Type B pancreatic cell (in vitro differentiated cells): ENCODE results near the gene DAB1. TPM values are rescaled to one million over a fixed set of nuclear protein-coding genes. Genes with fewer than 3 reads are reported as not detected.

ENCODE experiments used
- DNase-seq: peaks from one replicate; pipeline ENCODE4 v3.0.0; 2021; ENCODE audit warnings: mixed read lengths; ENCODE audit not compliant: unreplicated experiment; ENCODE audit errors: extremely low spot score
- H3K27ac Mint-ChIP-seq: 2 replicates; pipeline ENCODE4 v1.8.0; 2021; ENCODE audit warnings: mild to moderate bottlenecking, mixed read lengths
- H3K27me3 Mint-ChIP-seq: 2 replicates; pipeline ENCODE4 v1.8.0; 2021; ENCODE audit warnings: mixed read lengths
- H3K36me3 Mint-ChIP-seq: 2 replicates; pipeline ENCODE4 v1.8.0; 2021; ENCODE audit warnings: mixed read lengths
- H3K4me1 Mint-ChIP-seq: one replicate; pipeline ENCODE4 v1.8.0; 2021; ENCODE audit warnings: mixed read lengths; ENCODE audit not compliant: unreplicated experiment
- H3K4me3 Mint-ChIP-seq: 2 replicates; pipeline ENCODE4 v1.8.0; 2021; ENCODE audit warnings: mild to moderate bottlenecking, mixed read lengths
- H3K9me3 Mint-ChIP-seq: 2 replicates; pipeline ENCODE4 v1.8.0; 2021; ENCODE audit warnings: mixed read lengths
- CTCF ChIP-seq: fragments of 200-600 bp; sonication (generic); conservative IDR thresholded peaks from 2 replicates; pipeline ENCODE4 v1.5.0; 2021; ENCODE audit warnings: antibody characterized with exemption, mild to moderate bottlenecking
- total RNA-seq: library from RNA; stranded (reverse); gene quantifications from 2 replicates; pipeline ENCODE4 v1.2.1, GENCODE V29; 2021; ENCODE audit warnings: low replicate concordance

Gene DAB1
- total RNA-seq, 1 donor from 2014 or later, result 7.3 TPM

DNA sequence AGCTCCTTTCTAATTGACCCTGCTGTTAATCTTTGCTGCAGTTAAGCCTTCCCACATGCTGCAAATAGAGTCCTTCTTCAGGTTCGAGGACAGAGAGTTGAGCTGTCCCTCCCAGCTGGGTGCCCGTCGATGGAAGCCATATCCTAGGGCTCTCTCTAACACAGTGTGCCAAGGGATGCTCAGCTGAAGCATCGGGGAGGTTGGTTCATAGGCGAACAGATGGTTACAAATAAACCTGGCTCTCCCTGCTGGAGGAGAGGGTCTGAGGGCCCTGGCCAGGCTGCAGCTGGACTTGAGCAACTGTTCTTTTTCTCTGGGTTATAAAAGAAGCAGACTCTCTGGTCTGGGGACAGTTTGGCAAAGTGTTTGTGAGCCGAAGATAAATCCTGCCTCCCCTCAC, 337.7 kb downstream of the DAB1 start:
- TF ChIP-seq CTCF, result no peak
- Mint-ChIP-seq H3K4me3 (no peak overlapping the region), H3K27me3 (peaks cover 8% of the 10 kb centered on the region), H3K9me3 (no peaks in the 10 kb centered on the region), H3K27ac (no peak overlapping the region), H3K36me3 (no peaks in the 10 kb centered on the region), H3K4me1 (peaks cover 7% of the 10 kb centered on the region)
- DNase-seq, result no peak

GRCh38 chr1:57084701-57085100, 339.2 kb downstream of the DAB1 start:
- peaks cover 7% of the 10 kb centered on the region for H3K4me1 Mint-ChIP-seq
- no peaks in the 10 kb centered on the region for H3K36me3 Mint-ChIP-seq
- H3K27ac Mint-ChIP-seq, result no peak overlapping the region
- no peak for TF ChIP-seq CTCF
- H3K9me3 Mint-ChIP-seq, result no peaks in the 10 kb centered on the region
- peaks cover 8% of the 10 kb centered on the region for H3K27me3 Mint-ChIP-seq
- DNase-seq, result no peak
- H3K4me3 Mint-ChIP-seq, result no peak overlapping the region

GRCh38 chr1:57082711-57083439, 341.0 kb downstream of the DAB1 start:
- Mint-ChIP-seq H3K9me3 (no peaks in the 10 kb centered on the region), H3K27ac (no peak overlapping the region), H3K27me3 (peaks cover 8% of the 10 kb centered on the region), H3K4me1 (peaks cover 4% of the 10 kb centered on the region), H3K4me3 (no peak overlapping the region), H3K36me3 (no peaks in the 10 kb centered on the region)
- no peak for TF ChIP-seq CTCF
- no peak for DNase-seq

DNA sequence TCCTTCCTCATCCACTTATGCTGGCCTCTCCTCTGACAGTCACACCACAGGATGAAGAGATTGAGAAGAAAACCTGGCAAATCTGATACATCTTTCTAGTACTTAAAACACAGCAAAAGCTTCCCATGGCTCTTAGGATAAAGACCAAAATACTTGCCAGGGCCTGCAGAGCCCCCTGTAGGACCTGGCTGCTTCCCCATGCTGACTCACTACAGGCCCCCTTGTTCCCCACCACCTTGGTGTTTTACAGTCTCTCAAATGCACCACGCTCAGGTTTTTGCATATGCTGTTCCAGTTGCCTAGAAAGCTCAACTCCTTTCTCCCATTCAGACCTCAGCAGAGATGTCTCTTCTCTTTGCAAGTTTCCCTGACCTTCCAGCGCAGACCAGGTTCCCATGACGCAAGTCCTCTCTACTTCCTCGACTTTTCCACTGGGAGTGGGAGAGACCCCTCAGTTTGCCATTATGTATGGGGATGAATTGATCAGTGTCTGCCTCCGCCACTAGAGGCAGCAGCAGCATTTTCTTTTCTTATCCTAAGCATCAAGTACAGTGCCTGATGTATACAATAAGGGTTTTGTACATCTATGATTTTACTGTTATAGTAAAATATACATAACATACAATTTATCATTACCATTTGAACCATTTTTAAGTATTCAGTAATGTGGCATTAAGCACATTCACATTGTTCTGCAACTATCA, 344.3 kb downstream of the DAB1 start:
- H3K27me3 Mint-ChIP-seq, result peaks cover 8% of the 10 kb centered on the region
- H3K9me3 Mint-ChIP-seq, result no peaks in the 10 kb centered on the region

GRCh38 chr1:57072401-57073110, 351.3 kb downstream of the DAB1 start:
- peaks cover 8% of the 10 kb centered on the region for H3K4me1 Mint-ChIP-seq
- no peak overlapping the region for H3K4me3 Mint-ChIP-seq
- DNase-seq, result no peak
- no peaks in the 10 kb centered on the region for H3K27me3 Mint-ChIP-seq
- no peaks in the 10 kb centered on the region for H3K9me3 Mint-ChIP-seq
- no peak overlapping the region for H3K27ac Mint-ChIP-seq
- TF ChIP-seq CTCF, result peak; percentile 50
- H3K36me3 Mint-ChIP-seq, result no peaks in the 10 kb centered on the region

More for the DNA sequence above, 344.3 kb downstream of the DAB1 start:
- no peak for DNase-seq
- Mint-ChIP-seq H3K36me3 (no peaks in the 10 kb centered on the region), H3K4me1 (peaks cover 4% of the 10 kb centered on the region), H3K27ac (no peak overlapping the region), H3K4me3 (no peak overlapping the region)
- TF ChIP-seq CTCF, result peak; percentile 62
